Cardiac fibroblast (primary cell): Measurements from ENCODE around the gene PGAM2.

ENCODE experiments used
- DNase-seq, 2 donors: peaks; one replicate each; pipeline versions ENCODE4 v3.0.0 to v3.0.0-alpha.2; 2010; ENCODE audit warnings: low read depth in 2 of 2
- H3K4me3 ChIP-seq, 2 donors: replicated peaks in 1 of 2; 1 replicate in 1 of 2; 2 replicates in 1 of 2; pipeline ENCODE4 v1.5.1; 2011; ENCODE audit warnings: low read depth in 2 of 2, low read length in 2 of 2, mild to moderate bottlenecking in 2 of 2, moderate library complexity in 1 of 2
- TF ChIP-seq, protein P1 (sequence below): IDR thresholded peaks from one replicate; pipeline ENCODE4 v1.5.1; 2011; ENCODE audit warnings: low read depth, mild to moderate bottlenecking, low read length, inconsistent platforms

The PGAM2 gene

DNA sequence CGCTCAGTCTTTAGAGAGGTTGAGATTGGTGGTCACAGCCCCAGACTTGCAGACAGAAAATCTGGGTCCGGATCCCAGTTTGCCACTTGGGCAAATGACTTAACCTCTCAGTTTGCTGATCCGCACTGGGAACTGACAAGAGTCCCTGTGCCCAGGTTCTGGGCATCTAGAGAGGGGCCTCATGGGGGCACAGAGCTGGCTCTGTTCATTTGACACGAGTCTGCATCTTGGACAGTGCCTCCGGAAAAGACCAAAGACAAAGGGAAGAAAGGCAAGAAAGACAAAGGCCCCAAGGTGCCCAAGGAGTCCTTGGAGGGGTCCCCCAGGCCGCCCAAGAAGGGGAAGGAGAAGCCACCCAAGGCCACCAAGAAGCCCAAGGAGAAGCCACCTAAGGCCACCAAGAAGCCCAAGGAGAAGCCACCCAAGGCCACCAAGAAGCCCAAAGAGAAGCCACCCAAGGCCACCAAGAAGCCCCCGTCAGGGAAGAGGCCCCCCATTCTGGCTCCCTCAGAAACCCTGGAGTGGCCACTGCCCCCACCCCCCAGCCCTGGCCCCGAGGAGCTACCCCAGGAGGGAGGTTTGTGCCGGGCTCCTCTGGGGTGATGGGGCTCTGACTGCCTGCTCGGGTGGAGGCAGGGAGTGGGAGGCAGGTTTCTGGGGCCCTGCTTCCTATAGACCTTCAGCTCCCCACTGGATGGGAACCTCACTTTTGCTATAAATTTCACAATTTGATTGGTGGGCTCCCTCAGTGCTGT is 41.1 kb upstream of the PGAM2 start:
- TF ChIP-seq, protein P1, sequence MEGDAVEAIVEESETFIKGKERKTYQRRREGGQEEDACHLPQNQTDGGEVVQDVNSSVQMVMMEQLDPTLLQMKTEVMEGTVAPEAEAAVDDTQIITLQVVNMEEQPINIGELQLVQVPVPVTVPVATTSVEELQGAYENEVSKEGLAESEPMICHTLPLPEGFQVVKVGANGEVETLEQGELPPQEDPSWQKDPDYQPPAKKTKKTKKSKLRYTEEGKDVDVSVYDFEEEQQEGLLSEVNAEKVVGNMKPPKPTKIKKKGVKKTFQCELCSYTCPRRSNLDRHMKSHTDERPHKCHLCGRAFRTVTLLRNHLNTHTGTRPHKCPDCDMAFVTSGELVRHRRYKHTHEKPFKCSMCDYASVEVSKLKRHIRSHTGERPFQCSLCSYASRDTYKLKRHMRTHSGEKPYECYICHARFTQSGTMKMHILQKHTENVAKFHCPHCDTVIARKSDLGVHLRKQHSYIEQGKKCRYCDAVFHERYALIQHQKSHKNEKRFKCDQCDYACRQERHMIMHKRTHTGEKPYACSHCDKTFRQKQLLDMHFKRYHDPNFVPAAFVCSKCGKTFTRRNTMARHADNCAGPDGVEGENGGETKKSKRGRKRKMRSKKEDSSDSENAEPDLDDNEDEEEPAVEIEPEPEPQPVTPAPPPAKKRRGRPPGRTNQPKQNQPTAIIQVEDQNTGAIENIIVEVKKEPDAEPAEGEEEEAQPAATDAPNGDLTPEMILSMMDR: no peak
- H3K4me3 ChIP-seq: peak overlapping the region in 1 of 2 donors; percentile 63

DNA sequence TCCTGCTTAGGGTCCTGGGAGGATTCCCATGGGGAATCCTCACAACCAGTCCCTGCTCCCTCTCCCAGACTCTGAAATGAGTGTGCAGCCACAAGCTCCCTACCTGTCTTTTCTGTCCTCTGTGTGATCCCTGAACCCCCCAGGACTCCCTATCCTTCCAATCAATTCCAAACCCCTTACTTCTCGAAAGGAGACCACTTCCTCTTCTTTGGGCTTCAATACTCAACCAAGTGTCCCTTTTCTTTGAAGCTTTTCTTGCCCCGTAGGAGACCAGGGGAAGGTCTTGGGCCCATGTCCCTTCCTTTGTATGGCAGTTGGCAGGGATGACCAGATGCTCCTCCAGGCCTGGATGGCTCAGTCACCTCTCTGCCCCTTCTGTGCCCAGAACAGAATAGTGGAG is 40.5 kb upstream of the PGAM2 start:
- H3K4me3 ChIP-seq: peak overlapping the region; percentile 63 to 64
- no peak for DNase-seq
- TF ChIP-seq, protein P1: no peak

More for the DNA sequence above, 41.1 kb upstream of the PGAM2 start:
- DNase-seq: no peak

DNA sequence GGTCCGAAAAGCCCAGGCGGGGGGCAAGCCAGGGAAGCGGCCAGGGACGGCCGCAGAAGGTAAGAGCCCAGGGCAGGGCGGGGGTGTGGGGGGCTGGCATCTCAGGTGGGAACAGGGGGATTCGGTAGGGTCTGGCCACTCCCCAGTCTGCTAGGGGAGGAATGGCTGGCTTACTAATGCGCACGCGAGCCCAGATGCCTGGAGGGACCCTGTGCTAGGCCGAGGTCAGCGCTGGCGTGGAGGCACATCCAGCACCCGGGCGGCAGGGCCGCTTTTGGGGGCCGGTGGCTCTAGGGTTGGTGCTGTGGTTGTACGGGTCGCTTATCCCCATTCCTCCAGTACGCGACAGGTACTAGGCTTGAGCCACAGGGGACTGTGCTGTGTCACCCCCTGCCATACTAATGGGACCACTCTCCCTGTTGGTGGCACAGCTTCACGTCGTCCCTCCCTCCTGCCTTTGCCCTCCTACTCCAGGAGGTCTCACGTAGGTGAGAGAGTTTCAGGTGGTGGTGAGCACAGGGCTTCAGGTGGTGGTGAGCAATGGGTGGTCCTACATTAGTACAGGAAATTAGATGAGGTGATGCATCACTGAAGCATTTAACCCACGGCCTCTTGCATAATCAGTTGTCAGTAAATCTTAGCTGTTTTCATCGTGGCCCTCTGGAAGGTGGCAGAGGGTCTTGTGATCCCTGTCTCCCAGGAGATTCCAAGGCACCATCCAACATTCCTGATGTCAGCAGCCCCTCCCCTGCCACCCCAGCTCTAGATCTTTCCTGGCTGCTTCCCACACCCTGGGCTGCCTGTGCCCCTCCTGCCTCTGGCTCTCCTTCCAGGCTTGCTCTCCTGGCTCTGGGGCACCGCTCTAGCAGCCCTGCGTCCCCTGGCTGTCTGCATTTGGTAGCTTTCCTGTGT is 39.7 kb upstream of the PGAM2 start:
- peak overlapping the region; percentile 63 to 64 for H3K4me3 ChIP-seq
- DNase-seq: peak; percentile 70 to 81
- TF ChIP-seq, protein P1: no peak

DNA sequence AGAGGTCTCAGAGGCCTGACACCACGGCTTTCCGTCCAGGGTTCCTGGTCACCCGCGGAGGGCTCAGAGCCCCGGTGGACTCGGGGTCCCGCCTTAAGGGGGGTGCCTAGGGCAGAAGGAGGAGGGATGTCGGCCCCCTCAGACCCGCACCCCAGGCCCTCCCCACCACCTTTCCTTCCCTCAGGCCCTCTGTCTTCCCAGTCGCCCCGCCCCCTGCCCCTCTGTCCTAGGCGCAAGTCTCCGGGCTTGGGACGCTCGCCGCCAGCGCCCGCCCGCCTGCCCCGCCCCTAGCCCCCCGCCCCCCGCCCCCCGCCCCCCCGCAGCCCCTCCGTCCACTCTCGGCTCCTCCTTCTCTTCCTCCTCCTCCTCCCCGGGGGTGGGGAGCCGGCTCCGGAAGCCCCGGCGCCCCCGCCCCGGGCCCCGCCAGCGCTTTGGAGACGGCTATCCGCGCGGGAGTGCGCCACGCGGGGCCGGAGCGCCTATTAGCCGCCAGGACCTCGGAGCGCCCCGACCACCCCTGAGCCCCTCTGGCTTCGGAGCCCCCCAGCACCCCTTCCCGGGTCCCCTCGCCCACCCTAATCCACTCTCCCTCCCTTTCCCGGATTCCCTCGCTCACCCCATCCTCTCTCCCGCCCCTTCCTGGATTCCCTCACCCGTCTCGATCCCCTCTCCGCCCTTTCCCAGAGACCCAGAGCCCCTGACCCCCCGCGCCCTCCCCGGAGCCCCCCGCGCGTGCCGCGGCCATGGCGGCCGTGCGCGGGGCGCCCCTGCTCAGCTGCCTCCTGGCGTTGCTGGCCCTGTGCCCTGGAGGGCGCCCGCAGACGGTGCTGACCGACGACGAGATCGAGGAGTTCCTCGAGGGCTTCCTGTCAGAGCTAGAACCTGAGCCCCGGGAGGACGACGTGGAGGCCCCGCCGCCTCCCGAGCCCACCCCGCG is 38.8 kb upstream of the PGAM2 start, which contains the start of gene AEBP1:
Gene AEBP1 (plus strand): TSS at position 423 of the 937 bp plus-strand sequence. CDS start 321 bp downstream, at position 744.
- DNase-seq: peak; percentile 33 to 43
- TF ChIP-seq, protein P1: no peak
- peak within 1 kb of the TSS; percentile 63 to 64 for H3K4me3 ChIP-seq

DNA sequence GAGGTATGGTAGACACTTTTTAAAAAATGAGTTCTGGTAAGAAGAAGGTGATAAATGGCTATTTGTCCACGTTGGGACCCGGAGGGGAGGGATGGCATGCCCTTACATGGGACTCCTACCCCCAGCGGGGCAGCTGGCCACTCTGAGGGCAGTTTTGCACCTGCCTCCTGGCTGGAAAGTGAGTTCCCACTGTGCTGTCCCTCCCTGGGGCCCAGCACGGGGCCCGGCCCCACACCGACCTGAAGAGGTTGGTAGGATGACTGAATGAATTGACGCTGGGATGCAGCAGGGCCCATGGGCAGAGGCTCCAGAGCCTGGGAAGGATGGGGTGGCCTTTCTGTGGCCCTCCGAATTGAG is 38.2 kb upstream of the PGAM2 start:
- no peak overlapping the region for H3K4me3 ChIP-seq
- no peak for DNase-seq
- TF ChIP-seq, protein P1: no peak
